ENCODE results near the gene LYPD1.

DNA sequence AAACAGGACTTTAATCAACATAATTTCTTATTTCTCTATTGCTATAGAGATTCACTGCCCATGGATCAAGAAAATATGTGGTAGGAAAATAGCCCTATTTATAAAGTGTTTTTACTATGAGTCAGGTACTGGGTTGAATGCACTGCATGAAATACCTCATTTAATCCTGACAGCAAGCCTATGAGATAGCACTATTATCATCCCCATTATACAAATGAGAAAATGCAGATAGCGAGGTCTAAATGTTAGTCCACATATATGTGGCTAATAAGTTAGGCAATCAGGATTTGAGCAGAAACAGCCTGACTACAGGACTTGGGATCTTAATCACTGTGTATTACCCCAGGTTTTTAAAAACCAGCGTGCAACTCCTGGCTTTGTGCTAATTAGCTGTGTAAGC lies 8.5 kb upstream of the LYPD1 start:
- TF ChIP-seq POLR2AphosphoS5 (IDR thresholded peaks at IDR 0.05; ENCODE audit: low read depth, low read length): no peak
- TF ChIP-seq TAF1 (IDR thresholded peaks at IDR 0.05; ENCODE audit: borderline replicate concordance, low read depth, low read length): no peak
- TF ChIP-seq RAD21 (IDR thresholded peaks at IDR 0.05; ENCODE audit: low read length): no peak
- TF ChIP-seq FOXM1 (IDR thresholded peaks at IDR 0.05; ENCODE audit: low read depth): no peak
- TF ChIP-seq, protein P1, sequence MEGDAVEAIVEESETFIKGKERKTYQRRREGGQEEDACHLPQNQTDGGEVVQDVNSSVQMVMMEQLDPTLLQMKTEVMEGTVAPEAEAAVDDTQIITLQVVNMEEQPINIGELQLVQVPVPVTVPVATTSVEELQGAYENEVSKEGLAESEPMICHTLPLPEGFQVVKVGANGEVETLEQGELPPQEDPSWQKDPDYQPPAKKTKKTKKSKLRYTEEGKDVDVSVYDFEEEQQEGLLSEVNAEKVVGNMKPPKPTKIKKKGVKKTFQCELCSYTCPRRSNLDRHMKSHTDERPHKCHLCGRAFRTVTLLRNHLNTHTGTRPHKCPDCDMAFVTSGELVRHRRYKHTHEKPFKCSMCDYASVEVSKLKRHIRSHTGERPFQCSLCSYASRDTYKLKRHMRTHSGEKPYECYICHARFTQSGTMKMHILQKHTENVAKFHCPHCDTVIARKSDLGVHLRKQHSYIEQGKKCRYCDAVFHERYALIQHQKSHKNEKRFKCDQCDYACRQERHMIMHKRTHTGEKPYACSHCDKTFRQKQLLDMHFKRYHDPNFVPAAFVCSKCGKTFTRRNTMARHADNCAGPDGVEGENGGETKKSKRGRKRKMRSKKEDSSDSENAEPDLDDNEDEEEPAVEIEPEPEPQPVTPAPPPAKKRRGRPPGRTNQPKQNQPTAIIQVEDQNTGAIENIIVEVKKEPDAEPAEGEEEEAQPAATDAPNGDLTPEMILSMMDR (IDR thresholded peaks at IDR 0.05): no peak
- TF ChIP-seq, protein P2, sequence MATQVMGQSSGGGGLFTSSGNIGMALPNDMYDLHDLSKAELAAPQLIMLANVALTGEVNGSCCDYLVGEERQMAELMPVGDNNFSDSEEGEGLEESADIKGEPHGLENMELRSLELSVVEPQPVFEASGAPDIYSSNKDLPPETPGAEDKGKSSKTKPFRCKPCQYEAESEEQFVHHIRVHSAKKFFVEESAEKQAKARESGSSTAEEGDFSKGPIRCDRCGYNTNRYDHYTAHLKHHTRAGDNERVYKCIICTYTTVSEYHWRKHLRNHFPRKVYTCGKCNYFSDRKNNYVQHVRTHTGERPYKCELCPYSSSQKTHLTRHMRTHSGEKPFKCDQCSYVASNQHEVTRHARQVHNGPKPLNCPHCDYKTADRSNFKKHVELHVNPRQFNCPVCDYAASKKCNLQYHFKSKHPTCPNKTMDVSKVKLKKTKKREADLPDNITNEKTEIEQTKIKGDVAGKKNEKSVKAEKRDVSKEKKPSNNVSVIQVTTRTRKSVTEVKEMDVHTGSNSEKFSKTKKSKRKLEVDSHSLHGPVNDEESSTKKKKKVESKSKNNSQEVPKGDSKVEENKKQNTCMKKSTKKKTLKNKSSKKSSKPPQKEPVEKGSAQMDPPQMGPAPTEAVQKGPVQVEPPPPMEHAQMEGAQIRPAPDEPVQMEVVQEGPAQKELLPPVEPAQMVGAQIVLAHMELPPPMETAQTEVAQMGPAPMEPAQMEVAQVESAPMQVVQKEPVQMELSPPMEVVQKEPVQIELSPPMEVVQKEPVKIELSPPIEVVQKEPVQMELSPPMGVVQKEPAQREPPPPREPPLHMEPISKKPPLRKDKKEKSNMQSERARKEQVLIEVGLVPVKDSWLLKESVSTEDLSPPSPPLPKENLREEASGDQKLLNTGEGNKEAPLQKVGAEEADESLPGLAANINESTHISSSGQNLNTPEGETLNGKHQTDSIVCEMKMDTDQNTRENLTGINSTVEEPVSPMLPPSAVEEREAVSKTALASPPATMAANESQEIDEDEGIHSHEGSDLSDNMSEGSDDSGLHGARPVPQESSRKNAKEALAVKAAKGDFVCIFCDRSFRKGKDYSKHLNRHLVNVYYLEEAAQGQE (IDR thresholded peaks at IDR 0.05; ENCODE audit: low read depth, low read length): no peak
- no peak for TF ChIP-seq ZBTB33 (IDR thresholded peaks at IDR 0.05; ENCODE audit: borderline replicate concordance, low read depth)
- no peak for TF ChIP-seq MAX (IDR thresholded peaks at IDR 0.05; ENCODE audit: low read depth)
- TF ChIP-seq TCF12 (IDR thresholded peaks at IDR 0.05): no peak
